ENCODE measurements around the gene NAA11. TPM values are rescaled to one million over a fixed set of nuclear protein-coding genes. Genes with fewer than 3 reads are reported as not detected.

The NAA11 gene
- polyA plus RNA-seq, 1 experiment: not detected

GRCh38 chr4:79296768-79297428 is 29.0 kb downstream of the NAA11 start:
- no peak for TF ChIP-seq CTCF (IDR thresholded peaks at IDR 0.05; ENCODE audit: insufficient read depth, low read depth, low read length)
- POLR2A ChIA-PET: no interaction called here
- CTCF ChIA-PET: no interaction called here
- no peaks in the 10 kb centered on the region for H3K27me3 ChIP-seq (ENCODE audit: control insufficient read depth, insufficient read depth, low read length)
- no peak for DNase-seq (ENCODE audit: low read depth)
- no peak overlapping the region for H3K4me3 ChIP-seq (ENCODE audit: low read depth, low read length)
- no peaks in the 10 kb centered on the region for H3K36me3 ChIP-seq (ENCODE audit: control insufficient read depth, insufficient read depth, low read length)

GRCh38 chr4:79295086-79295485 is 30.8 kb downstream of the NAA11 start:
- no peak for TF ChIP-seq CTCF (IDR thresholded peaks at IDR 0.05; ENCODE audit: insufficient read depth, low read depth, low read length)
- no peak for DNase-seq (ENCODE audit: low read depth)
- ChIA-PET POLR2A (no interaction called here), CTCF (interaction anchor here (0.6 kb wide), 1 partner anchor 13 kb away, joined by 3 read pairs; no protein-coding TSS in a partner anchor)
- Histone ChIP-seq H3K27me3 (ENCODE audit: control insufficient read depth, insufficient read depth, low read length) (no peaks in the 10 kb centered on the region), H3K36me3 (ENCODE audit: control insufficient read depth, insufficient read depth, low read length) (no peaks in the 10 kb centered on the region), H3K4me3 (ENCODE audit: low read depth, low read length) (no peak overlapping the region)

GRCh38 chr4:79294064-79294463 is 31.8 kb downstream of the NAA11 start:
- Histone ChIP-seq H3K36me3 (ENCODE audit: control insufficient read depth, insufficient read depth, low read length) (no peaks in the 10 kb centered on the region), H3K4me3 (ENCODE audit: low read depth, low read length) (no peak overlapping the region), H3K27me3 (ENCODE audit: control insufficient read depth, insufficient read depth, low read length) (no peaks in the 10 kb centered on the region)
- DNase-seq (ENCODE audit: low read depth): no peak
- no peak for TF ChIP-seq CTCF (IDR thresholded peaks at IDR 0.05; ENCODE audit: insufficient read depth, low read depth, low read length)
- POLR2A ChIA-PET: no interaction called here
- CTCF ChIA-PET: no interaction called here

GRCh38 chr4:79292008-79292407 is 33.9 kb downstream of the NAA11 start:
- H3K27me3 ChIP-seq (ENCODE audit: control insufficient read depth, insufficient read depth, low read length): no peaks in the 10 kb centered on the region
- ChIA-PET POLR2A (no interaction called here), CTCF (no interaction called here)
- no peaks in the 10 kb centered on the region for H3K36me3 ChIP-seq (ENCODE audit: control insufficient read depth, insufficient read depth, low read length)
- no peak for TF ChIP-seq CTCF (IDR thresholded peaks at IDR 0.05; ENCODE audit: insufficient read depth, low read depth, low read length)
- no peak for DNase-seq (ENCODE audit: low read depth)
- no peak overlapping the region for H3K4me3 ChIP-seq (ENCODE audit: low read depth, low read length)

GRCh38 chr4:79290376-79290775 is 35.5 kb downstream of the NAA11 start:
- POLR2A ChIA-PET: no interaction called here
- H3K27me3 ChIP-seq (ENCODE audit: control insufficient read depth, insufficient read depth, low read length): no peaks in the 10 kb centered on the region
- CTCF ChIA-PET: no interaction called here
- no peak for TF ChIP-seq CTCF (IDR thresholded peaks at IDR 0.05; ENCODE audit: insufficient read depth, low read depth, low read length)
- H3K36me3 ChIP-seq (ENCODE audit: control insufficient read depth, insufficient read depth, low read length): no peaks in the 10 kb centered on the region
- no peak overlapping the region for H3K4me3 ChIP-seq (ENCODE audit: low read depth, low read length)
- DNase-seq (ENCODE audit: low read depth): no peak
